GM18526 (cell line): ENCODE measurements around the gene SLC12A7.

ENCODE experiments used
- POLR2A ChIP-seq: IDR thresholded peaks from 3 replicates; pipeline ENCODE4 v1.6.1; 2011; ENCODE audit not compliant: insufficient read length; ENCODE audit errors: extremely low read depth

Gene SLC12A7

GRCh38 chr5:1108865-1109174, 3.0 kb downstream of the SLC12A7 start:
- TF ChIP-seq POLR2A: no peak

GRCh38 chr5:1108023-1108864, 3.6 kb downstream of the SLC12A7 start:
- no peak for TF ChIP-seq POLR2A

DNA sequence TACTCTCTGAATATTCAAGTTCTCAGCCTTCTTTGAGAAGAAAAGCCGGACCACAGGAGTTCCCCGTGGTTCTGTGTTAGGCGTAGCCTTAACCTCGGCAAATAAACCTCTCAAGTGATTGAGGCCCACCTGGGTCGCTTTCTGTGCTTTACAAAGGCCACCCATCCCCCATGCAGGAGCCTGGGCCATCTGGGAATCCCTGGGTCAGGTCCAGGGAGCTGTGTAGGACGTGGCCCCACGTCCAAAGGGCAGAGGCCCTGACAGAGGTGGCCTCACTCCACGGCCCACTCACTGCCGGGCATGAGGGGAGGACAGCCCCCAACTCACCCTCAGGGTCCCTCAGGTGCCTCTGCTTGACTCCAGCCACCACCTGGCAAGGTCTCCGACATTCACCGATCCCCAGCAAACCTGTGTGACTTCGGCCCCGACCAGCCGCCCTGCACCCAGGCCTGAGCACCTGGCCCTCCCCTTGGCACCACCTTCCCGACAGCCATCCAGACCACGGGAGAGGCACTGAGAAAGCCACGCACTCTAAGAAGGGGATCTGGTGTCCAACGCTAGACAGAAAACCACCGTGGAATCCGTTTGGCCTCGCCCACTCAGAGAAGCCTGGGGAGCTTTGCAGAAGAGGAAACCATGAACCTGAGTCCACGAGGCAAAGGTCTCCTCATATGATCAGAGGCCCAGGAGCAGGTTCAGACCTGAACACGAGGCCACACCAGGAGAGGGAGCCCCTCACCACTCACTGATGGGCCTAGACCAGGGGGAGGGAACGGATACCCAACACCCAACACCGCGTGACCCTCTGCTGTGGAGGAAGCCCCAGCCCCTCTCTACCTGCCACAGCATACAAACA, 4.5 kb downstream of the SLC12A7 start:
- no peak for TF ChIP-seq POLR2A

DNA sequence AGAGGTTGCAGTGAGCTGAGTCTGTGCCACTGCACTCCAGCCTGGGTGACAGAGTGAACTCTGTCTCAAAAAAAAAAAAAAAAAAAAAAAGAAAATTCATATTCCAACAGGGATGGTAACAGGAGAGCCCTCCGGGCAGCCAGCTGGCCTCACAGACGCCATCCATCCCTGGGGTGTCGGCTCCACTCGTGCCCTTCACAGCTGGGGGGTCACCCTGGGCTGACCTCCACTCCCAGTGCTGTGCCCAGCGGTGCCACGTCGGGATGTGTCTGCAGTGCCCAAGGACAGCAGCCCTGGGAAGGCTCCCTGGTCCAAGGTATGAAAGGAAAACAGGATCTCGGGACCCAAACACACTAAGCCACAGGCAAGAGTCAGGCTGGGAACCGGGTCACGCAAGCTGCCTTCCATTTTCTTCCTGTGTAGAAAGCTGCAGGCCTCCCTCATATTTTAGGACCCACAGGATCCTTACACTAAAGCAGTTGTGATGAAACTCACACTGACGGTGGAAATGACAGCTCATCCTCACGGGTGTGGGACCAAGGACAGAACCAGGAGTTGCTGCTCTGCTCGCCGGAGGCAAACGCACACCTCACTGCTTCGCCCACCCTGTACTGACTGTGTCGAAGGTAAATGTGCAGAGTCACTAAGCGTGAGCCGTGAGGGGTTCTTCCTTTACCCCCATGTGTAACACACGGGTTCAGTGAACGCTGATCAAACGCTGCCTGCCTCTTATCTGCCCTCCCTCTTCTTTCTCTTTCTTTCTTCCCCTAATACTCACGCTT, 5.3 kb downstream of the SLC12A7 start:
- TF ChIP-seq POLR2A: no peak

- no peak for TF ChIP-seq POLR2A
Observed at GRCh38 chr5:1105350-1106265, 6.3 kb downstream of the SLC12A7 start.

- TF ChIP-seq POLR2A: no peak
Observed at GRCh38 chr5:1104327-1105006, 7.4 kb downstream of the SLC12A7 start.

- TF ChIP-seq POLR2A: no peak
Observed at GRCh38 chr5:1103505-1104326, 8.1 kb downstream of the SLC12A7 start.

DNA sequence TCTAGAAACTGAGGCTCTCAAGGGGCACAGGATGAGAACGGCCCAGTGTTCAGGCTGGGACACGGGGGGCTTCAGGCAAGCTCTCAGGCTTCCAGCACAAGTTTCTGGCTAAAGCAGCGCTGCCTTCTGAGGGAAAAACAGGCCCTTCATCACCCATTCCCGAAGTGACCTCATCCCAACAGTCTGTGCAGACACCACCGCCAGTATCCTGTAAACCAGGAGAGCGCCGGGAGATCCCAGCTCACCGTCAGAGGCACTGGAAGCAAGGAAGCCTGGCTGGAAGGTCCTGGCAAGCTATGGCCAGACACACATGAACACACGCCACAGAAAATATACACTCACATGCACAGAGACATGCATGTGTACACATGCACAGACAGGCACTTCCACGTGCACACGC, 8.8 kb downstream of the SLC12A7 start:
- no peak for TF ChIP-seq POLR2A

DNA sequence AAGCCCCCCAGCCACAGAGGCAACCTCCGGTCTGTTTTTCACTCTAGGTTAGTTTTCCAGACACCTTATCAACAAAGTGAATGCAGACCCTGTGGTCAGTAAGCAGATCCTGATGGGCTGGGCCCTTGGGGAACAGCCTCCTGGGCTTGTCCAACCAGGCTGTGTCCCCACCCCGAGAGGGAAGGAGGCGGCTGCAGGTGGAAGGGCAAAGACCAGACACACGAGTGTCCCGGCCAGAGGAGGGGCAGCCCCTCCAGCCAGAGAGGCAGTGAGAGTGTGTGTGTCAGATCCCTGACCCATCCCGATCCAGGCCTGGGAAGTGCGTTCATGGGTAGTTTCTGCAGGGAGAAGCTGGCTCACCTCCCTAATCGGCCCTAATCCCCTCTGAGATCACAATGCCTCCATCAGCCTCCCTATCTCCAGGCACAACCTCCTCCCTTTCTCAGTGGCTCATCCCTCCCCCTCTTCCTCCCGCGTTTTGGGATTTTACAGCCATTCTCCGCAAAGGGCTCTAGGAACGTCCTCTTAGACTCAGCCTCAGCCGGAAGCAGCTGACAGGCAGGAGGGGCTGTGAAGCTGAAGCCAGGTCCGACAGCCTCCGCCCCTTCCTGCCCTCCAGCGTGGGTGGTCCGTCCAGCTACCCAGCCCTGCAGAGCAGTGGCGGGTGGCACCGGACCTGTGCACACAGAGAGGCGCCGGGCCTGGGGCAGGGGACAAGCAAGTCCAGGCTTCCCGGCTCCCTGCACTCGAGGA, 9.7 kb downstream of the SLC12A7 start:
- TF ChIP-seq POLR2A: no peak

DNA sequence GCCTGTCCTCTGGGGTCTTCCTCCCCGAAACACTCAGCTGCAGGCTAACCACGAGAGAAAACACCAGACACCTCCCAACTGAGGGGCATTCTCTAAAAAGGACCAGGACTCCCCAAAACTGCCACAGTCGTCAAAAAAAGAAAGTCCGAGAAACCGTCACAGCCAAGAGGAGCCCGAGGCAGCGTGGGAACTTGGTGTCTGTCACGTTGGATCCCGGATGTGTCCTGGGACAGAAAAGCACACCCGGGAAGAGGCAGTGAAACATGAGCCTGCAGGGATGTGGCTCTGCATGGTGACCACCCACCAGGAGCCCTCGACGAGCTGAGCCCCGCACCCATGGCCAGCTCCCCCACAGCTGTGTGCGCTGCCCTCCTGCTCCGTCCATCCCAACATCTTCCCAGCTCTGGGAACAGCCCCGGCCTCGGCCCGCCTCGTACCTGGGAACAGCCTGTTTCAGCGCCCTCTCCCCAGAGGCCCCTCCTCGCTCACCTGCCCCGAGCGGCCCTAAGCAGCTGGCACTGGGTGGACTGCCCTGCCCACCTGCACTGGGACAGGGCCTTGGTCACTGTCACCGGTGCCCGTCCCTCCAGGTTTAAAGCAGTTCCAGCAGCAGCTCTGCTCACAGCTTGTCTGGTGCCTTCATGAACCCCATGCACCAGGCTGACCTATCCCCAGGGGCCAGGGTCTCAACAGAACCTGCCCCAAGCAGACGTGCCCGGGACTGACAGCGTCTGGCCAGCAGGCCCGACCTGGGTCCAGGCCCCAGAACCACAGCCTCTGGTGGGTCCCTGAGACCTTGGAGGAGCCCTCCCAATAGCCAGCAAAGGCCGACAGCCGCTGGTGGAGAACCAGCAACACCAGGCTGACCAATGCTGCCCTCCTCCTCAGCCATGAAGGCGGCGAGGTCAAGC, 10.9 kb downstream of the SLC12A7 start:
- TF ChIP-seq POLR2A: no peak

DNA sequence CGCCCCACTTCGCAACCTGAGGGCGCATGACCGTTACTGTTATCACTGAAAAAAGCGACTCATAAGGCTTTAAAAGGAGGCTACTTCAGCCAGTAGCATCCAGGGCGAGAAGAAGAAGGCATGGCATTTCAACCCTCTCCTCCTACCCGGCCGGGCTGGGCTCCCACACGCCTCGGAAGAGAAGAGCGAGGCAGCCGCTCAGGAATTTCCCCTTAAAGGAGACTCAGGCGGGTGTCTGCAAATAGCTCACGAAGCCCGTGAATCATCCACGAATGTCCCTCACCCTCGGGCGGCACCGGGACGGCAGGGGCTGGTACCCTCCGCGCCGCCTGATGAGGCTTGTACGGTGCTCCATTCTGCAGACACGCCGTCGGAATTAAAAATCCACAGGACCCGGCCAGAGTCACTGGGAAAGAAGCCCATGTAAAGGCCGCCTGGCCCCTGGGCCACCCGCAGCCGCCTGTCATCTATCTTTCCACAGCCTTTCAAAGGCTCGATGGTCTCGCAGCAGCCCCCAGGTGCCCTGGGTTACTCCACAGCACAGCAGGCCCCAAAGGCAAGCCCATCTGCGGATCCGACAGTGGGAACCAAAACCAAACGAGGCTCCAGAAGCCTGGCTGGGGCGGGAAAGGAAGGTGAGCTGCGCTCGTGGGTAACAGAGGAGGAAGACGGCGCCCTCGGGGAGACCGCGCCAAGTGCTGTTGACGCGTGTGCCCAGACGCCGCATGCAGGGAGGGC, 11.8 kb downstream of the SLC12A7 start:
- TF ChIP-seq POLR2A: no peak
